T-helper 9 cell (primary cell): ENCODE results near the gene SPRY1.

ENCODE experiments used
- DNase-seq: peaks from one replicate; pipeline ENCODE4 v3.0.0-alpha.2; 2020
- total RNA-seq, 2 donors: gene quantifications; one replicate each; lab custom pipeline; 2026; lab: John Stamatoyannopoulos, UW

SPRY1 gene
- 3.6 to 23.9 reads per million in 2 donors for total RNA-seq

GRCh38 chr4:123396307-123397143, at the start of gene SPRY1:
TSS of gene SPRY1 (plus strand) at chr4:123396795. CDS start at chr4:123401592, 4,797 bp downstream.
- peak; percentile 55 for DNase-seq

DNA sequence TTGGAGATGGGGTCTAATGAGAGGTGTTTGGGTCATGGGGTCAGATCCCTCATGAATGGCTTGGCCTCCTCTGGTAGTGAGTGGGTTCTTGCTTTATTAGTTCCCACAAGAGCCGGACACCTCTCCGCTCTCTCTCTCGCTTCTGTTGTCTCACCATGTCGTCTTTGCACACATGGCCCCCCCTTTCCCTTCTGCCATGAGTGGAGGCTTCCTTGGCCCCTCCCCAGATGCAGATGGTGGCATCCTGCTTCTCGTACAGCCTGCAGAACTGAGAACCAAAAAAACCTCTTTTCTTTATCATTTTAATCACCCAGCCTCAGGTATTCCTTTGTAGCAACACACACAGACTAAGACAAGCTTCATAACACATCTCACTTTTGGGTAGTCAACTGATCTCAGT, 49.6 kb upstream of the SPRY1 start:
- no peak for DNase-seq

DNA sequence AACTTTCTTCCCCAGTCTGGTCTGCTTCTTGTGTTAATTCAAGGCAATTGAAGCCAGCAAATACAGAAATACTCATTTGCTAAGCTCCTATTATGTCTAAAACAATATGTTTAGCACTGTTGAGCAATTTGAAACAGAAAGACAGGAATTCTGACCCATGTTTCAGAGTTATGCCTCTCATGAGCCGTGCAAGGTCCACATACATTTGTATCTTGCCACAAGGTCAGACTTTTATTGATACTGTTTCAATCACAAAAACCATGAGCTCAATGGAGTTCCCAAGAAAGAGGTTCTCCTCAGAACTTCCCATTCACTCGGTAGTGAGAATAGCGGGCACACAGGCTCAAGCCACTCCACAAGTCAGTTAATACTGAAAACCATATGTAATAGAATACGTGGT, 47.6 kb upstream of the SPRY1 start:
- no peak for DNase-seq

DNA sequence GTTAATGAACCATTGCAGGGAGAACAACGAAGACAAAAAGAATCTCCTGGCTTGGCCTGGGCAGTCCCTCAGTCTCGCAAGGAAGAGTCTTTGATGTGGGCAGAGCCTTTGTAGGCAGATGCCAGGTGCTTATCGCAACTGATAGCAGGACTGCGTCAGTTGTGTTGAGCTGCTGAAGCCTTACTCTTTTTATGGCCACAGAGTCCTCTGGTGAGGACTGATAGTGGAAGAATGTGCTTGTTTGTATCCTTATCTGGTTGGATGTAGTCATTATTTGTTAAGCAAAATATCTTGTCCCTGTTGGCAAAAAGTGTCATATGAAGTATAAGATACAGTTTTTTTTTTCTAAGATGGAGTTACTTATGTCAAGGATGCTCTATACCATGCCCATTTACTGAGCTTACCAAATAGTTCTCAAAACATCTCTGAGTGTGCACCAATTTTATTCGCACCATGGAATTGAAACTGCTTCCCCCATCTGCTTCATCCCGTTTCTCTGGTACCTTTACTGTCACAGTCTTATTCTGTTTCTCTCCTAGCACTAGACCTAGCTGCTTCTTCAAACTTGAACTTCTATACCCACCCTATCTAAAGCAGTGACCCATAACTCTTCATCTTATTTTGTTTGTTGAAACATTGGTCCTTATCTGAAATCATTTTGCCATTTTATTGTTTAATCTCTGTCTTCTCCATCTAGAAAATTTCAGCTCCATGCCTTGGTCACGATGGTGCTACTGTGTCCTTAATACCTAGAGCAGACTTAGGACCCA, 47.0 kb upstream of the SPRY1 start:
- DNase-seq, result no peak

DNA sequence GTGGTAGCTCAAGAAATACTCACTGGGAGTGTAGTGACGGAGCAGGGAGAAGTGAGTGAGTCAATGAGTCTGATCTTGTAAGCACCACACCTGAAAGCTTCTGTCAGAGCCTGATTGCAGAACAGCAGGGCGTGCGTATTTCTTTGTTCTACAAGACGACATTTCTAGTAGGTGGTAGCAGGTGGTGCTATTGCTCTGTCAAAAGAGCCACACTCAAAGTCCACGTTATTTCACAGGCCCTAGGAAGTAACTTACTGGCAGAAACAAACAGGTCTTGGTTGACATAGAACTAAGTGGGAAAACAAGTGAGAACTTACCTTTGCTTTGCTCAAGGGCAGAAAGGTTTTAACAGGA, 46.4 kb upstream of the SPRY1 start:
- no peak for DNase-seq

DNA sequence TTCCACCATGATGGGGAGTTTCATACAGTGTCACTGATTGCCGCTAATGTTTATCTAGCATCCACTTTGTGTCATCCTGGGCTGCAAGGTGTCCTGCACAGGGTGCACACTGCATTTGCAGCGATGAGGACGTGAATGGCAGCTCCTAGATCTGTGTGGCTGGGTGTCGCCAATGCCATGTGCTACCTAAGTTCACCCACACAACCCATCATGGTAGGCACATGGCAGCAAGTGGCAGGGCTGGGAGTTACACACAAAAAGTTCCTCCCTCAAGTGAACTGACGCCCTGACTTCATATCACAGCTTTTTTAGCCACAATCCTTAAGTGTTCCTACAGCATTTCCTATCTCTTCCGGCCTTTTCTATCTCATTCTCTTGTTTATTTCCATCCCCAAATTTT, 45.9 kb upstream of the SPRY1 start:
- DNase-seq, result no peak

GRCh38 chr4:123351713-123352112, 44.9 kb upstream of the SPRY1 start:
- no peak for DNase-seq

DNA sequence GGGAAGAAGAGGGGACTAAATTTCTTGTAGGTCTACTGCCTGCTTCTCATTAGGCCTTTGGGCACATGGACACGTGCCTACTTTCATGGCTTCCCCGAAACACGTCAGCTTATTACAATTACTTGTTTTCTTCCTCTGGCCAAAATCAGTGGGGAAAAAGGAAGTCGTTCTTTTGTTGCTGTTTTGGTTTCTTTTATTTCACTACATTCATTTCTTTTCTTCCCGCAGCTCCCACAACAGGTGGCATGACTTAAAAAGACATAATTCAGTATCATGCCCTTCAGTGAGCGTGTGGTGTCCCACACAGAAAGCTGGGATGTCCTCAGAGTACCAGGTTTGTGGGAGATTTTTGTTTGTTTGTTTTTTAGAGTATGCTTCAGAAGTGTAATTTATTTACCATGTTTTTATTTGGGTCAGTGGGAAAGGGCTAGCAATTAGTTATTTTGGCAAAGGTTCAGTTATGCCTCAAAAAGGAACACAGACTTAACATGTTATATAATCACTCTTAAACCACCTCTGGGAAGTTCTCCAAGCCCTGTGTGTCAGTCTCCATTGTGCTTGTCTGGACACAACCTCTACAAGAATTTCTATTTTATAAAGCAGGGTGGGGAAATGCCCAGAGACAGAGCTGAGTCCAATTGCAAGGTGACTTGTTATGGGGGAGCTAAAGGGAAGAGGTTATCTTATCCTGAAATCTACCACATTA, 44.2 kb upstream of the SPRY1 start:
- no peak for DNase-seq

DNA sequence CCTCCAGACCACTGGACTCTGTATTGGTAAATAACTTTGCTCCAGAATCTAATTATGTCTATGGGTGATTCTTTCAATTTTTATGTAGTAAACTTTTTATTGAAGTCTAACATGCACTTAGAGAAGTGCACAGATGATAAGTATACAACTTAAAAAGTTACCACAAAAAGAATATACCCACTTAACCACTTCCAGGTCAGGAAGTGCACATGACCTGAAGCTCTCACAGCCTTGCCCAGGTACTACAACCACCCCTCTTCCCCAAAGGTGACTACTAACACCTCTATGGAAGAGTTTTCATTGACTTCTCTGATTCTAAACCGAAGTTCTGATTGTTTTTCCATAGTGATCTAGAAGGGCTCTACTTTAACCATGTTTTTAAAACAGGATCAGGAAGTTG, 43.6 kb upstream of the SPRY1 start:
- DNase-seq, result no peak

- DNase-seq, result no peak
Measured at GRCh38 chr4:123353656-123354055, 42.9 kb upstream of the SPRY1 start.

- no peak for DNase-seq
Measured at GRCh38 chr4:123354701-123355100, 41.9 kb upstream of the SPRY1 start.

DNA sequence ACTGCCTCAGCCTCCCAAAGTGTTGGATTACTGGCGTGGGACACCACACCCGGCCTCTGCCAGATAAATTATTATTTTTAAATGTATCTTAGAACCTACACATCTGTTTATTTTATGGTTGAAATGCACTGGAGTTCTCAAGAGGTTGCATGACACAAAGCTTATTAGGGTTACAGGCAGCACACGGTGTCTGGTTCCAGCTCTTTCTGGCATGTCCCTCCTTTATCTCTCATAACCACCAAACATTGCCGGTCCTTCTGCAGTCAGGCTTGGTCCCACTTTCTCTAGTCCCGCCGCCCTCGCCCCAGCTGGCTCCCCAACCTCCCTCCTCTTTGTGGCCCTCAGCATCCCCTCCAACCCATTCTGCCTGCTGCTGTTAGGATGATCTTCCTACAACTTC, 39.7 kb upstream of the SPRY1 start:
- no peak for DNase-seq

DNA sequence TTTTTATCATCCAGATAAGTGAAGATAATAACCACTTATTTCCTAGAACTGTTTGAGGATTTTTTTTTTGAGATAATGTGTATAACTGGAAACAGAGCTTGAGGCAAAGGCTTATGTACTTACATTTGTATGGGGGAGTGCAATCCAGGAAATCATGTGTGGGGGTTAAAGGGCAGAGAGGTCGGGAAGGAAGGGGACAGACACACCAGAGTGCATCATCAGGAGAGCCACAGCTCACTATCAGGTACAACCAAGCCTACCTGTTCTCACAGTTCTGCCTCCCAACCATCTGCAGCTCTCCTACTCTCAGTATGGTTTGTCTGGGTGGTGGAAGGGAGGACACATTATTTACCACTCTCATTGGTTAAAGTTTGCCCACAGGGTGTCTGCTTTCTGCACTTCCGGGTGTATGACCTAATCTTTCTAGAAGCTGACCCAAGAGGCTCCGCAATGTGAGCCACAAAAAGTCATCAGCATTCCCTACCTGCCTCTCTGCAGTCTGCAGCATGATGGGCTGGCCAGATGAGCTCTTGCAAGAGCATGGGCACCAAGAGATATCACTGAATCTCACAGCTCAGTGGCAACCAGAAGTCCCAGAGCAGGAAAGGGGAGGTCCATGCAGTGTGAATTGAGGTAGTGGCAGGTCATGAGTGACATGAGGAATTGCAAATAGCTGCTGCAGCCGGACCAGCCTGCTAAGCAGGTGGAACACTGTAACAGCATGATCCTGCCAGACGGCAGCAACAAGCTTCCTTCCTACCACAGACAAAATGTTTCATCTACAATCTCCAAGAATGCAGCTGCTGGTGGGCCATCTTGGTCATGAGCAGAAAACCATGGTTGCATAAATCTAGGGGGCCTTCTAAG, 36.9 kb upstream of the SPRY1 start:
- no peak for DNase-seq

GRCh38 chr4:123361195-123361861, 35.3 kb upstream of the SPRY1 start:
- no peak for DNase-seq

DNA sequence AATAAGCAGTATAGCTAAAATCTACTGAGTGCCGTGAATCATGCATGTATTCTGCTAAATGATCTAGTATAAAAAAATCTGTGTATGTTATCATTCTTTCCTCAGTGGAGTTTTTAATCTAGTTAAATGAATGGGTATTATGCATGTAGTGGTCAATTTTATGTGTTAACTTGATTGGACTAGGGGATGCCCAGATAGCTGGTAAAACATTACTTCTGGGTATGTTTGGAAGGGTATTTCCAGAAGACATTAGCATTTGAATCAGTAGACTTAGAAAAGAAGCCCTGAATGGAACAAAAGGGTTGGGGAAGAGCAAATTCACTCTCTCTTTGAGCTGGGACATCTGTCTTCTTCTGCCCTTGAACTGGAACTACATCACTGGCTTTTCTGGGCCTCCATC, 34.5 kb upstream of the SPRY1 start:
- no peak for DNase-seq

DNA sequence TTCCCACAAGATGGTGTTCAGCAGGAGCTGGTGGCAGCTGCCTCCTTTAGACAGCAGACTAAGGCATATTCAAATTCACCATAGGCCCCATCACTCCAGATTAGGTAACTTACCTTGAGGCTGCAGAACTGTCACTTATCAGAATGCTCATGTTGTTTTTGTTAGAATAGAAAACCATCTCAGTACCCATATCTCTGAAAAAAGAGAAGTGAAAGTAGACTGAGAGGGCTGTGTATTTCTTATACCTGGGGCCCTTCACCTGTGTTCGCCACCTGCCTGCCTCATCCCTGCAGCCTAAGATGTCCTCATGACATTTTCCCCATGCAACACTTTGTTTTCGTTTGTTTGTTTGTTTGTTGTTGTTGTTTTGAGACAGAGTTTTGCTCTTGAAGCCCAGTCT, 32.9 kb upstream of the SPRY1 start:
- no peak for DNase-seq

DNA sequence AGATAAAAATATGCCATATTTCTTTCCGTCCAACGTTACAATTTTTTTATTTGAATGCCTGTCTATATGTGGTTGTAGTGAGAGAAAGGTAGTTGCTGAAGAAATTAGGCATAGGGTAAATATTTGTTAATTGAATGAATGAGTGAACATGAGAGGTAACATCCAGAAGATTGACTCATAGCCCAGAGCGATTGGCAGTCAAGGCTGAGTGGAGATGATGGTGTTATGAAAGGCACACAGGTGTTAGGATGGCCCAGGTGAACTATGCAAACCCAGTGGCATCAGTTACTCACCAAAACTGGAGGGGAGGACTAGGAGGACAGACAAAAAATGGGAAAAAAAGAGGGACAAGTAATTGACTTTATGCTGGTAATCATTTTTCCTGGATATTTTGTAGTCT, 31.7 kb upstream of the SPRY1 start:
- DNase-seq, result no peak

DNA sequence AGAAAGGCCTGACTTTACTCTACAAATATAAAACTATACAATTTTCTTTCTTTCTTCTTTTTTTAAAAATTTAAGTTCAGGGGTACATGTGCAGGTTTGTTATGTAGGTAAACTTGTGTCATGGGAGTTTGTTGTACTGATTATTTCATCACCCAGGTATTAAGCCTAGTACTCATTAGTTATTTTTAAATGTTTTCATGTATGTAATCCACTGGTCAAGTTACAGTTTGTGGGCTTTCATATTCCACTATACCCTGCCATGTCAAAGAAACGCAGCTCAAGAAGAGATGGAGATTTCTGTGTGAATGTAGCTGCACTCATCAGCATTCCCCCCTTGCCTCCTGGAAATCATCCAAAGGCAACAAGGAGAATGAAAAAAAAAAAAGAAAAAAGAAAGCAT, 31.2 kb upstream of the SPRY1 start:
- no peak for DNase-seq

- no peak for DNase-seq
Measured at GRCh38 chr4:123366144-123366748, 30.3 kb upstream of the SPRY1 start.

- no peak for DNase-seq
Measured at GRCh38 chr4:123378794-123379193, 17.8 kb upstream of the SPRY1 start.

GRCh38 chr4:123379392-123379791, 17.2 kb upstream of the SPRY1 start:
- no peak for DNase-seq
